Upper lobe of left lung (tissue), 4 donors: ENCODE data around the gene CCDC158.
"Not testable (repeated sequence)": the region's sequence is repeated elsewhere in the genome, so short reads cannot be mapped to it uniquely, and the experiment has no call there.

Experiments used
- POLR2A ChIP-seq, 4 donors: fragments of 450-650 bp; IDR thresholded peaks; one replicate each; pipeline ENCODE4 v1.5.1; 2016 to 2017; ENCODE audit warnings: antibody characterized with exemption in 4 of 4, mild to moderate bottlenecking in 2 of 4
- POLR2AphosphoS5 ChIP-seq, 2 donors: sonication (generic); formaldehyde crosslinking; IDR thresholded peaks; one replicate each; pipeline ENCODE4 v1.5.1; 2017; ENCODE audit warnings: antibody characterized with exemption in 2 of 2
- TF ChIP-seq, protein P1 (sequence below), 6 experiments: fragments of 450-650 bp in 4 of 6; fragments of 200-600 bp in 2 of 6; sonication (generic) in 2 of 6; IDR thresholded peaks; one replicate each; pipeline ENCODE4 v1.5.1; 2016 to 2019; ENCODE audit warnings: antibody characterized with exemption in 6 of 6

DNA sequence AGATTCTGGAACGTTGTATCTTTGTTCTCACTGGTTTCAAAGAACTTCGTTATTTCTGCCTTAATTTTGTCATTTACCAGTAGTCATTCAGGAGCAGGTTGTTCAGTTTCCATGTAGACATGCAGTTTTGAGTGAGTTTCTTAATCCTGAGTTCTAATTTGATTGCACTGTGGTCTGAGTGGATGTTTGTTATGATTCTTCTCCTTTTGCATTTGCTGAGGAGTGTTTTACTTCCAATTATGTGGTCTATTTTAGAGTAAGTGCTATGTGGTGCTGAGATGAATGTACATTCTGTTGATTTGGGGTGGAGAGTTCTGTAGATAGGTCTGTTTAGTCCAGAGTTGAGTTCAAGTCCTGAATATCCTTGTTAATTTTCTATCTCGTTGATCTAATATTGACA is 133.1 kb downstream of the CCDC158 start:
- not testable (repeated sequence) for TF ChIP-seq POLR2AphosphoS5, POLR2A (IDR thresholded peaks at IDR 0.05)
- TF ChIP-seq, protein P1, sequence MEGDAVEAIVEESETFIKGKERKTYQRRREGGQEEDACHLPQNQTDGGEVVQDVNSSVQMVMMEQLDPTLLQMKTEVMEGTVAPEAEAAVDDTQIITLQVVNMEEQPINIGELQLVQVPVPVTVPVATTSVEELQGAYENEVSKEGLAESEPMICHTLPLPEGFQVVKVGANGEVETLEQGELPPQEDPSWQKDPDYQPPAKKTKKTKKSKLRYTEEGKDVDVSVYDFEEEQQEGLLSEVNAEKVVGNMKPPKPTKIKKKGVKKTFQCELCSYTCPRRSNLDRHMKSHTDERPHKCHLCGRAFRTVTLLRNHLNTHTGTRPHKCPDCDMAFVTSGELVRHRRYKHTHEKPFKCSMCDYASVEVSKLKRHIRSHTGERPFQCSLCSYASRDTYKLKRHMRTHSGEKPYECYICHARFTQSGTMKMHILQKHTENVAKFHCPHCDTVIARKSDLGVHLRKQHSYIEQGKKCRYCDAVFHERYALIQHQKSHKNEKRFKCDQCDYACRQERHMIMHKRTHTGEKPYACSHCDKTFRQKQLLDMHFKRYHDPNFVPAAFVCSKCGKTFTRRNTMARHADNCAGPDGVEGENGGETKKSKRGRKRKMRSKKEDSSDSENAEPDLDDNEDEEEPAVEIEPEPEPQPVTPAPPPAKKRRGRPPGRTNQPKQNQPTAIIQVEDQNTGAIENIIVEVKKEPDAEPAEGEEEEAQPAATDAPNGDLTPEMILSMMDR (IDR thresholded peaks at IDR 0.05): not testable (repeated sequence)
